Right lobe of liver (tissue), 6 donors: ENCODE data around the gene RNF166. TPM values are rescaled to one million over a fixed set of nuclear protein-coding genes. Genes with fewer than 3 reads are reported as not detected.

Source experiments
- ATAC-seq, 4 donors: fragments of 200-7000 bp; cut with Tn5 transposase; one replicate each; pipeline ENCODE4 v1.9.1; 2020; ENCODE audit warnings: mild to moderate bottlenecking in 4 of 4, moderate library complexity in 4 of 4
- DNase-seq, 3 donors: peaks; one replicate each; pipeline ENCODE4 v3.0.0-alpha.2; 2020
- H3K27ac ChIP-seq, 3 donors: fragments of 200-600 bp; one replicate each; pipeline ENCODE4 v1.8.0; 2022
- H3K27me3 ChIP-seq, 2 donors: fragments of 200-600 bp; one replicate each; pipeline ENCODE4 v1.8.0; 2022
- H3K36me3 ChIP-seq, 4 donors: fragments of 200-600 bp; sonication (generic) in 1 of 4; one replicate each; pipeline versions ENCODE4 v1.5.1 to v1.8.0; 2017 to 2022; ENCODE audit warnings: control low read depth in 1 of 4
- H3K4me1 ChIP-seq, 4 donors: fragments of 200-600 bp; sonication (generic) in 1 of 4; one replicate each; pipeline versions ENCODE4 v1.5.1 to v1.8.0; 2017 to 2022; ENCODE audit warnings: control low read depth in 1 of 4
- H3K4me3 ChIP-seq, 3 donors: fragments of 200-600 bp; one replicate each; pipeline ENCODE4 v1.8.0; 2022
- H3K9me3 ChIP-seq, 4 donors: fragments of 200-600 bp; sonication (generic) in 1 of 4; one replicate each; pipeline versions ENCODE4 v1.5.1 to v1.8.0; 2017 to 2022; ENCODE audit warnings: control low read depth in 1 of 4
- CTCF ChIP-seq, 4 donors: fragments of 200-600 bp in 3 of 4; fragments of 450-650 bp in 1 of 4; IDR thresholded peaks; one replicate each; pipeline versions ENCODE4 v1.5.1 to v1.8.0; 2016 to 2022; ENCODE audit warnings: antibody characterized with exemption in 4 of 4, mild to moderate bottlenecking in 2 of 4
- POLR2A ChIP-seq: fragments of 450-650 bp; IDR thresholded peaks from one replicate; pipeline ENCODE4 v1.6.1; 2017; ENCODE audit warnings: antibody characterized with exemption, mild to moderate bottlenecking
- WGBS: methylation state at CpG from one replicate; pipeline ENCODE4 v1.1.6; 2018; ENCODE audit warnings: low coverage, low lambda C conversion rate; ENCODE audit not compliant: insufficient coverage; ENCODE audit errors: missing lambda C conversion rate; 5-methylcytosine and 5-hydroxymethylcytosine counted together
- intact Hi-C, 2 donors: fragments of 100-400 bp; cut with DNase I; formaldehyde crosslinking; loops; one replicate each; pipeline versions ENCODE4 v1.11.2 to v1.14.1; 2022
- total RNA-seq, 6 experiments: library from RNA; depleted of rRNA in 2 of 6; stranded (reverse); fragments of >200 nt in 2 of 6; fragmentation: NEBNext Ultra II Directional in 3 of 6; extraction: Animal tissue kit (Norgen Biotek cat#: 25700) in 3 of 6; gene quantifications; one replicate each; pipeline versions ENCODE4 v1.1.0 to v1.2.4, GENCODE V29; 2016 to 2023
- donor health status: DM: no; HTN: yes; CAD: no.
- donor health status: DM: no; HTN: no; CAD: no.
- donor health status: DM: no; HTN: no; CAD: no.
- donor health status: DM: no; HTN: yes; CAD: no.
- donor health status: DM: no; HTN: yes; CAD: no.

Gene RNF166
- total RNA-seq, 6 experiments from 2014 or later, result 8.1 to 12.8 (median 10.0) TPM

DNA sequence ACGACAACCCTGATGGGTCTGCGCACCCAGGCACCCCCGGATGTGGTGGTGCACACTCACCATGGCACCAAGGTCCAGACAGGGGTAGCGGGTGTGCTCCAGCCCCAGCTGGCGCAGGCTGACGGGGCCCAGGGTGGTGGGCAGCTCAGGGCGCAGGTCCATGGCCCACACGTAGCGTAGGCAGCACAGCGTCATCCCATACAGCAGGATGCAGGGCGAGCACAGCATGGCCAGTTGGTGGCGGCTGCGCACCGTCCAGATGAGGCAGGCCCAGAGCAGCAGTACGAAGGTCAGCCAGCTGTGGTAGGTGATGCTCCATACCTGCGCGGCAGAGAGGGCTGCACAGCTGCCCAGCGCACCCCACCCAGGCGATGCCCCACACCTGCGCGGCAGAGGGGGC lies 29.9 kb upstream of the RNF166 start:
- ATAC-seq (no peak), DNase-seq (no peak)
- Histone ChIP-seq H3K27me3 (no peaks in the 10 kb centered on the region), H3K4me1 (no peaks in the 10 kb centered on the region), H3K36me3 (peaks cover 0 to 25% (median 5%) of the 10 kb centered on the region in 4 donors), H3K4me3 (no peak overlapping the region), H3K27ac (no peak overlapping the region), H3K9me3 (no peaks in the 10 kb centered on the region)
- intact Hi-C loops, result no loop called here
- WGBS, result no CpG with 5 or more reads among the region's 21 CpGs
- TF ChIP-seq POLR2A (no peak), CTCF (IDR thresholded peaks at IDR 0.05) (no peak)

DNA sequence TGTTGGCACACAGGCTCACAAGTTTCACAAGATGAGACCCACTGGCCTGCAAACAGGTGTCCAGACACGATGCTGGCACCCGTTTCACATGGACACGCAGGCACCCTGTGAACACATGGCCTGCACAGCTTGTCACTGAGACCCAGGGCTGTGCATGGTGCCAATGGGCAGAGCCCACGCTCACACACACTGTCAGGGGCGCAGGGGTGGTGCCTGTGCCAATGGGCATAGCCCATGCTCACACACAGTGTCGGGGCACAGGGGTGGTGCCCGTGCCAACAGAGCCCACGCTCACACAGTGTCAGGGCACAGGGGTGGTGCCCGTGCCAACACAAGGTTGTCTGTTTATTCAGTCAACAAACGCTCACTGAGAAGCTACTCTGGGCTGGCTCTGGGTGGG lies 29.4 kb upstream of the RNF166 start:
- ATAC-seq (no peak), DNase-seq (no peak)
- no CpG with 5 or more reads among the region's 10 CpGs for WGBS
- Histone ChIP-seq H3K9me3 (no peaks in the 10 kb centered on the region), H3K27ac (no peak overlapping the region), H3K27me3 (no peaks in the 10 kb centered on the region), H3K36me3 (peaks cover 0 to 28% (median 4%) of the 10 kb centered on the region in 4 donors), H3K4me3 (no peak overlapping the region), H3K4me1 (no peaks in the 10 kb centered on the region)
- no peak for TF ChIP-seq POLR2A
- no peak for TF ChIP-seq CTCF (IDR thresholded peaks at IDR 0.05)
- intact Hi-C loops, result no loop called here

- TF ChIP-seq CTCF (IDR thresholded peaks at IDR 0.05) (no peak), POLR2A (no peak)
- intact Hi-C loops, result no loop called here
- no CpG with 5 or more reads among the region's 16 CpGs for WGBS
- DNase-seq (no peak), ATAC-seq (no peak)
- no peaks in the 10 kb centered on the region for H3K4me1 ChIP-seq
- H3K9me3 ChIP-seq, result no peaks in the 10 kb centered on the region
- no peaks in the 10 kb centered on the region for H3K27me3 ChIP-seq
- peaks cover 0 to 29% (median 4%) of the 10 kb centered on the region in 4 donors for H3K36me3 ChIP-seq
- no peak overlapping the region for H3K27ac ChIP-seq
- H3K4me3 ChIP-seq, result no peak overlapping the region
Observed at GRCh38 chr16:88735121-88735520, 28.9 kb upstream of the RNF166 start.

DNA sequence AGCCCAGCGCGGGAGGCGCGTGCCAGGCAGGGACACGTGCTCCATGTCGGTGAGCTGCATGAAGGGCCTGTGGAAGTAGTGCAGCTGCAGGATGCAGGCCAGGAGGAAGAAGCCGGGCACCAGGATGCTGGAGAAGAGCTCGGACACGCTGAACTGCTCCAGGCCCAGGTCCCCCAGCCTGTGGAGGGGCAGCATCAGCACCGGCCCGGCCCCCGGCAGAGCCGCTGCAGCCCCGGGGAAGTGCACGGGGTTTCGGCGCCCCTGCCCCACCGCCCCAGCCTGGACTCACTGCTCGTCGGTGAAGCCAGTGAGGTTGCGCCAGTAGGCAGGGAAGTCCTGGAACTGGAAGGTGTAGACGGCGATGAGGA lies 28.1 kb upstream of the RNF166 start:
- H3K4me1 ChIP-seq, result no peaks in the 10 kb centered on the region
- ATAC-seq (no peak), DNase-seq (no peak)
- no peaks in the 10 kb centered on the region for H3K9me3 ChIP-seq
- no peak overlapping the region for H3K27ac ChIP-seq
- H3K27me3 ChIP-seq, result no peaks in the 10 kb centered on the region
- intact Hi-C loops, result no loop called here
- H3K36me3 ChIP-seq, result peaks cover 0 to 32% (median 4%) of the 10 kb centered on the region in 4 donors
- TF ChIP-seq POLR2A (no peak), CTCF (IDR thresholded peaks at IDR 0.05) (no peak)
- H3K4me3 ChIP-seq, result no peak overlapping the region
- 90% methylated on average over 2 of the region's 23 CpGs for WGBS
